Measurements from ENCODE around the gene PRODH2.

GRCh38 chr19:35793381-35794165 is 19.1 kb downstream of the PRODH2 start:
- TF ChIP-seq POLR2A (IDR thresholded peaks at IDR 0.05): no peak
- TF ChIP-seq POLR2AphosphoS5 (IDR thresholded peaks at IDR 0.05): no peak

All from suprapubic skin (tissue), 4 donors.